ENCODE results near the gene RBMS1. TPM values are rescaled to one million over a fixed set of nuclear protein-coding genes. Genes with fewer than 3 reads are reported as not detected.
A peak's percentile ranks its signal among the peaks of the same experiment; 100 is the strongest.

Gene RBMS1
- total RNA-seq, 4 donors from 2014 or later = 86.0 to 110 (median 91.5) TPM

DNA sequence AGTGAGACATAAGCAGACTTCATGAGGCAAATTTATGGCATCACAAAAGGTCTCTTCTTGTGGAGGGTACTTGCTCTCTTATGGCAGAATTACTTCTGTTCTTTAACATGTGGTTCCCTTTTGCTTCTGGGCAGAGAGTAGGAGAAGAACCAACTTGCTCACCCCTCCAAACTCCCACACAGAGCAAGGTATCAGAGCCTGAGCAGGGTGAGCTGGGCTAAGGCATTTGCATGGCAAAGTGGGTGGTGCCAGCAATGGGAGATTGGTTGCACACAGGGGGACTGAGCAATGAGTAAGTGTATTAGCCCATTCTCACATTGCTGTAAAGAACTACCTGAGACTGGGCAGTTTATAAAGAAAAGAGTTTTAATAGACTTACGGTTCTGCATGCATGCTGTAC, 229.3 kb downstream of the RBMS1 start:
- peaks cover 2 to 8% (median 3%) of the 10 kb centered on the region in 3 donors for H3K4me1 ChIP-seq
- H3K27me3 ChIP-seq = no peaks in the 10 kb centered on the region
- H3K4me3 ChIP-seq = no peak overlapping the region
- 100% methylated on average over 1 of the region's 1 CpG for WGBS, 2 donors (ENCODE audit: low coverage in 1 of 2)
- no peaks in the 10 kb centered on the region for H3K36me3 ChIP-seq
- H3K27ac ChIP-seq = no peak overlapping the region
- no peak for TF ChIP-seq POLR2AphosphoS5 (IDR thresholded peaks at IDR 0.05)
- TF ChIP-seq, protein P1, sequence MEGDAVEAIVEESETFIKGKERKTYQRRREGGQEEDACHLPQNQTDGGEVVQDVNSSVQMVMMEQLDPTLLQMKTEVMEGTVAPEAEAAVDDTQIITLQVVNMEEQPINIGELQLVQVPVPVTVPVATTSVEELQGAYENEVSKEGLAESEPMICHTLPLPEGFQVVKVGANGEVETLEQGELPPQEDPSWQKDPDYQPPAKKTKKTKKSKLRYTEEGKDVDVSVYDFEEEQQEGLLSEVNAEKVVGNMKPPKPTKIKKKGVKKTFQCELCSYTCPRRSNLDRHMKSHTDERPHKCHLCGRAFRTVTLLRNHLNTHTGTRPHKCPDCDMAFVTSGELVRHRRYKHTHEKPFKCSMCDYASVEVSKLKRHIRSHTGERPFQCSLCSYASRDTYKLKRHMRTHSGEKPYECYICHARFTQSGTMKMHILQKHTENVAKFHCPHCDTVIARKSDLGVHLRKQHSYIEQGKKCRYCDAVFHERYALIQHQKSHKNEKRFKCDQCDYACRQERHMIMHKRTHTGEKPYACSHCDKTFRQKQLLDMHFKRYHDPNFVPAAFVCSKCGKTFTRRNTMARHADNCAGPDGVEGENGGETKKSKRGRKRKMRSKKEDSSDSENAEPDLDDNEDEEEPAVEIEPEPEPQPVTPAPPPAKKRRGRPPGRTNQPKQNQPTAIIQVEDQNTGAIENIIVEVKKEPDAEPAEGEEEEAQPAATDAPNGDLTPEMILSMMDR (IDR thresholded peaks at IDR 0.05) = no peak
- no peak for TF ChIP-seq EP300 (IDR thresholded peaks at IDR 0.05)
- TF ChIP-seq POLR2A (IDR thresholded peaks at IDR 0.05) = no peak
- no peak for ATAC-seq
- no peaks in the 10 kb centered on the region for H3K9me3 ChIP-seq

DNA sequence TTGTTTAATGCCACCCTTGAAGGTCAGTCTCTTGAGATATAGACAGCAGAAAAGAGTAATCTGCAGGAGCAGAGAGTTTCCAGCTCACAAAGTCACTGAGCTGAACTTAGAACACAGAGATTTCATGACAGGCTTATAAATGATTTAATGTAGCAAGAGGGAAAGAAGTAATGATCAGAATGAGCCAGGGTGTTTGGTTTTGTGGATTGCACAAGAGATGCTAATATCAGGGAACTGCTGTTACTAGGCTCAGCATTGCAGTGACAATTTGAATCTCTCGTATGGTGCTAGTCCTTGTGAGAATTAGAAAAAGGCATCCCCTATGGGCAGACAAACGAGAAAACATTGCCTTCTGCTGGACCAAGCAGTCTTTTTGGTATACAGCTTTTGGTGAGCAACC, 231.9 kb downstream of the RBMS1 start:
- H3K4me3 ChIP-seq = no peak overlapping the region
- H3K36me3 ChIP-seq = no peaks in the 10 kb centered on the region
- no peak for TF ChIP-seq POLR2A (IDR thresholded peaks at IDR 0.05)
- TF ChIP-seq, protein P1 (IDR thresholded peaks at IDR 0.05) = no peak
- no peak for TF ChIP-seq EP300 (IDR thresholded peaks at IDR 0.05)
- TF ChIP-seq POLR2AphosphoS5 (IDR thresholded peaks at IDR 0.05) = peak; percentile 6
- no peaks in the 10 kb centered on the region for H3K4me1 ChIP-seq
- H3K27me3 ChIP-seq = no peaks in the 10 kb centered on the region
- H3K9me3 ChIP-seq = no peaks in the 10 kb centered on the region
- ATAC-seq = peak; percentile 55
- no peak overlapping the region for H3K27ac ChIP-seq
- WGBS, 2 donors (ENCODE audit: low coverage in 1 of 2) = 100% methylated on average over 2 of the region's 2 CpGs; no CpG with 5 or more reads in 1 of the 2 donors

DNA sequence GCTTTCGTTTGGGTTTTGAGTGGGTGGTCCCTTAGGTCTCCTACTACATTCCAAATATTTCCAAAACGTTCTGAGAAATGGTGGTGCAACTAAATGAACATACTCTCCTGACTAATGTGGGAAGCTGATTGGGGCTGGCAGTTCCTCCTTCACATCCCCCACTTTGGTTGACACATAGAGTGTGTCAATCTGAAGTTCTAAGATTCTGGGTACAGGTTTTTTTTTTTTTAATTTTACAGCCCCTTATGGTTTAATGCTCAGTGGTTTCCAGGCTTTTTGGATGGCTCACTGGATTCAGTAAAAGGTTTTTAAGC, 235.2 kb downstream of the RBMS1 start:
- no peak for ATAC-seq
- Histone ChIP-seq H3K27ac (no peak overlapping the region), H3K4me1 (no peaks in the 10 kb centered on the region), H3K9me3 (no peaks in the 10 kb centered on the region), H3K36me3 (no peaks in the 10 kb centered on the region), H3K27me3 (no peaks in the 10 kb centered on the region), H3K4me3 (no peak overlapping the region)
- TF ChIP-seq POLR2AphosphoS5 (IDR thresholded peaks at IDR 0.05) (no peak), EP300 (IDR thresholded peaks at IDR 0.05) (no peak), POLR2A (IDR thresholded peaks at IDR 0.05) (no peak)
- TF ChIP-seq, protein P1 (IDR thresholded peaks at IDR 0.05) = no peak
- 43 to 57% methylated on average over 1 of the region's 2 CpGs for WGBS, 2 donors (ENCODE audit: low coverage in 1 of 2)

DNA sequence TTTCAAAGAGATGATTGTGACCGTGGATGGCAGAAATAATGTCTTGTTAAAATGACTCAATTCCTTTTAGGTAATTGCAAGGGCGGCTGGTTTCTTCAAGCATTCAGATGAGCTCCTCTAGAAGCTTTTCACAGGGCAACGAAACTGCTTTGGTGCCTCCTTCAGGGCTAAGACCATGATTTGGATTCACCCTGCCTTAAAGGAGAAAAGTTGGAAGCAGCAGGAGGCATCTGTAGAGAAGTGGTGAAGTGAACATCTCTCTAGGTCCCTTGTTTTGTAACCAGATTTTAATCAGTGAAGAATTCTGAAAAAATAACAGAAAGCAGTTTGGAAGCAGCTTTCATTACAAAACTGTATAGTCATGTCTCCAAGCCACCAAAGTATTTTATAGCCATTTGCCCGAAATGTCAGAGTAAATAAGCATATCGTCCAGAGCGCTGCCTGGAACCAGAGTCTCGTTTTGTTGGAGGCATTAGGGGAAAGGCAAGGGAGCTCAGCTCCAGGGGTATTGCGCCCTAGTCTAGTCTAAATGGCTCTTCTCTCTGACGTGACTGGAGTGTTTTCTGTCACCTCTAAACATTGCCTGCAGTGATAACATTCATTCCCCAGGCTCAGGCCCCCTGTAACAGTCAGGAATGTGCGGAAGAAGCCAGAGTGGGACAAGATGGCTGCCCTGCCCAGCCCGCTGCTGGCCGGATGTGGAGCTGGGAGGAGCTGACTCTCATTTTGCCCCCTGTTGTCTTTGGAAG, 235.7 kb downstream of the RBMS1 start:
- no peak overlapping the region for H3K4me3 ChIP-seq
- H3K27ac ChIP-seq = no peak overlapping the region
- H3K27me3 ChIP-seq = no peaks in the 10 kb centered on the region
- H3K9me3 ChIP-seq = no peaks in the 10 kb centered on the region
- no peaks in the 10 kb centered on the region for H3K4me1 ChIP-seq
- 81 to 89% methylated on average over 5 to 9 of the region's 12 CpGs for WGBS, 2 donors (ENCODE audit: low coverage in 1 of 2)
- ATAC-seq = no peak
- no peak for TF ChIP-seq POLR2A (IDR thresholded peaks at IDR 0.05)
- no peak for TF ChIP-seq EP300 (IDR thresholded peaks at IDR 0.05)
- TF ChIP-seq POLR2AphosphoS5 (IDR thresholded peaks at IDR 0.05) = no peak
- TF ChIP-seq, protein P1 (IDR thresholded peaks at IDR 0.05) = no peak
- no peaks in the 10 kb centered on the region for H3K36me3 ChIP-seq

DNA sequence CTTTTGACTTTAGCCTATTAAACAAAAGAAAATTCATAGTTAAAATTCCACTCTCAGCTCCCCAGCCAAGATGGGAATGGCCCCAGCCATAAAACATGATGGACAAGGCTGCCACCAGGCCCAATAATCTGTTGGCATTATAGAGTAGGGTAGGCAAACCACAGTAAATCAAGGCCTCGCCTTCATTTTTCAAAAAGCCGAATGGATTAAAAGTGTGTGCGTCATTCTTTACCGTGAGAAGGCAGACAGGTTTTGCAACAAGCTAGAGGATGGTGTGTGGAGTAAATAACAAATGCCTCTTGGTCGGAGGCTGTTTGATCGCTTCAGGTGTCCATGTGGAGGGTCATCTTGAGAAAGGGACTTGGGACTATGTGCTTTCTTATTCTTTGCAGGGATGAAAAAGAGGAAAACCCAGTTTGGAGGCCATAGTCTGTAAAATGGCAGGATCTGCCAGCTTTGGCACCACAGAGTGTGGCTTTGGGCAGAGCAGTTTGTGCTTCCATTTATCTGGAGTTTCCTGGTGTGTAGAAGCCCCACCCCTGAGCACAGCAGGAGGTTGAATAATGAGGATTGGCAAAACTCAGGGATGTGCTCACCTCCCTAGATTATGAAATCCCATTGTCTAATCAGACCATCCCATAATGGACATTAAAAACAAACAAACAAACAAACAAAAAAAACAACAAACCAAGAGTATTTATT, 236.4 kb downstream of the RBMS1 start:
- H3K9me3 ChIP-seq = no peaks in the 10 kb centered on the region
- H3K4me3 ChIP-seq = no peak overlapping the region
- H3K27me3 ChIP-seq = no peaks in the 10 kb centered on the region
- peaks cover 0 to under 1% (median 0%) of the 10 kb centered on the region in 3 donors for H3K4me1 ChIP-seq
- H3K36me3 ChIP-seq = no peaks in the 10 kb centered on the region
- no peak for TF ChIP-seq EP300 (IDR thresholded peaks at IDR 0.05)
- TF ChIP-seq, protein P1 (IDR thresholded peaks at IDR 0.05) = no peak
- no peak for TF ChIP-seq POLR2AphosphoS5 (IDR thresholded peaks at IDR 0.05)
- ATAC-seq = no peak
- no peak overlapping the region for H3K27ac ChIP-seq
- WGBS, 2 donors (ENCODE audit: low coverage in 1 of 2) = 94 to 98% methylated on average over 6 of the region's 6 CpGs

Measured in gastroesophageal sphincter (tissue), 4 donors.